ENCODE measurements around the gene NINJ2. TPM values are rescaled to one million over a fixed set of nuclear protein-coding genes. Genes with fewer than 3 reads are reported as not detected.

Gene NINJ2

Small RNAs within 50 kb of the gene (small RNA-seq; reads per million reads assigned to genes)
- not detected for gene RNU7-103P (ENCODE audit: insufficient read depth)
